Measurements from ENCODE around the gene ZNF692. TPM values are rescaled to one million over a fixed set of nuclear protein-coding genes. Genes with fewer than 3 reads are reported as not detected.

Gene ZNF692
- total RNA-seq, 1 donor from 2014 or later: 41.9 TPM

DNA sequence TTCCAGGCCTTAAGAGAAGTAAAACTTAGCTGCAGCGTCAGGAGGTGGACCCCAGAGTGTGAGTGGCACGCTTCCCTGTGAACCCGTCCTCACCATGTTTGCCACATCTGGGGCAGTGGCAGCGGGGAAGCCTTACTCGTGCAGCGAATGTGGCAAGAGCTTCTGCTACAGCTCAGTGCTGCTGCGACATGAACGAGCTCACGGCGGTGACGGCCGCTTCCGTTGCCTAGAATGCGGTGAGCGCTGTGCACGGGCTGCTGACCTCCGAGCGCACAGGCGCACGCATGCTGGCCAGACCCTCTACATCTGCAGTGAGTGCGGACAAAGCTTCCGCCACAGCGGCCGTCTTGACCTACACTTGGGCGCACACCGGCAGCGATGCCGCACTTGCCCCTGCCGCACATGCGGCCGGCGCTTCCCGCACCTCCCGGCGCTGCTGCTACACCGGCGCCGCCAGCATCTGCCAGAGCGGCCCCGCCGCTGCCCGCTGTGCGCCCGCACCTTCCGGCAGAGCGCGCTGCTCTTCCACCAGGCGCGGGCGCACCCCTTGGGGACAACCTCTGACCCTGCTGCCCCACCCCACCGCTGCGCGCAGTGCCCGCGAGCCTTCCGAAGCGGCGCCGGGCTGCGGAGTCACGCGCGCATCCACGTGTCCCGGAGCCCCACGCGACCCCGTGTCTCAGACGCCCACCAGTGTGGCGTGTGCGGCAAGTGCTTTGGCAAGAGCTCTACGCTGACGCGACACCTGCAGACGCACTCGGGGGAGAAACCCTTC is 11.5 kb downstream of the ZNF692 start:
- Histone ChIP-seq H3K4me3 (no peak overlapping the region), H3K4me1 (peaks cover 6% of the 10 kb centered on the region), H3K27me3 (ENCODE audit: low read depth) (no peaks in the 10 kb centered on the region), H3K36me3 (peaks cover 75% of the 10 kb centered on the region), H3K9me3 (no peaks in the 10 kb centered on the region), H3K27ac (no peak overlapping the region)
- no peak for DNase-seq
- peak in 1 of 2 donors; percentile 14 for ATAC-seq
- intact Hi-C loops (cut with DNase I): no loop called here
- TF ChIP-seq, protein P1, sequence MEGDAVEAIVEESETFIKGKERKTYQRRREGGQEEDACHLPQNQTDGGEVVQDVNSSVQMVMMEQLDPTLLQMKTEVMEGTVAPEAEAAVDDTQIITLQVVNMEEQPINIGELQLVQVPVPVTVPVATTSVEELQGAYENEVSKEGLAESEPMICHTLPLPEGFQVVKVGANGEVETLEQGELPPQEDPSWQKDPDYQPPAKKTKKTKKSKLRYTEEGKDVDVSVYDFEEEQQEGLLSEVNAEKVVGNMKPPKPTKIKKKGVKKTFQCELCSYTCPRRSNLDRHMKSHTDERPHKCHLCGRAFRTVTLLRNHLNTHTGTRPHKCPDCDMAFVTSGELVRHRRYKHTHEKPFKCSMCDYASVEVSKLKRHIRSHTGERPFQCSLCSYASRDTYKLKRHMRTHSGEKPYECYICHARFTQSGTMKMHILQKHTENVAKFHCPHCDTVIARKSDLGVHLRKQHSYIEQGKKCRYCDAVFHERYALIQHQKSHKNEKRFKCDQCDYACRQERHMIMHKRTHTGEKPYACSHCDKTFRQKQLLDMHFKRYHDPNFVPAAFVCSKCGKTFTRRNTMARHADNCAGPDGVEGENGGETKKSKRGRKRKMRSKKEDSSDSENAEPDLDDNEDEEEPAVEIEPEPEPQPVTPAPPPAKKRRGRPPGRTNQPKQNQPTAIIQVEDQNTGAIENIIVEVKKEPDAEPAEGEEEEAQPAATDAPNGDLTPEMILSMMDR (IDR thresholded peaks at IDR 0.05): no peak

DNA sequence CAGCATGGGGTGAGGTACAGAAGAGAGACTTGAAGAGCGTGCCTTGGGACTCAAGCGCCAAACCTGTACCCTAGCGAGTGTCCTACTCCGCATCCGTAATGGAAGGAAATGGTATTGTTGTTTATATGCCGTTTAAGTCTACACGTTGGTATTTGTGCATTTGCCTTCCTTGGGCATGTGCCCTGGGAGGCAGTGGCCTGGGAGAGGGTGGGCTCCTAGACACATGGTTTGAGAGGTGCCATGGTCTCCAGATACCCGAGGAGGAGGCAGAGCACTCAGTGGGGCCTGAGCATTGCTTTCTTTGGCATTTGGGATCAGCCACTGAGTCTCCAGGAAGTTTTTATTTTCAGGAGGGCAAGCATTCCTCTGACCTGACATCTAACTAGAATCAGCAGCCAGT is 14.4 kb downstream of the ZNF692 start:
- H3K36me3 ChIP-seq: peaks cover 58% of the 10 kb centered on the region
- peaks cover 33% of the 10 kb centered on the region for H3K4me1 ChIP-seq
- intact Hi-C loops (cut with DNase I): no loop called here
- H3K9me3 ChIP-seq: no peaks in the 10 kb centered on the region
- TF ChIP-seq, protein P1 (IDR thresholded peaks at IDR 0.05): no peak
- no peaks in the 10 kb centered on the region for H3K27me3 ChIP-seq (ENCODE audit: low read depth)
- ATAC-seq: no peak
- H3K27ac ChIP-seq: no peak overlapping the region
- H3K4me3 ChIP-seq: no peak overlapping the region
- no peak for DNase-seq

DNA sequence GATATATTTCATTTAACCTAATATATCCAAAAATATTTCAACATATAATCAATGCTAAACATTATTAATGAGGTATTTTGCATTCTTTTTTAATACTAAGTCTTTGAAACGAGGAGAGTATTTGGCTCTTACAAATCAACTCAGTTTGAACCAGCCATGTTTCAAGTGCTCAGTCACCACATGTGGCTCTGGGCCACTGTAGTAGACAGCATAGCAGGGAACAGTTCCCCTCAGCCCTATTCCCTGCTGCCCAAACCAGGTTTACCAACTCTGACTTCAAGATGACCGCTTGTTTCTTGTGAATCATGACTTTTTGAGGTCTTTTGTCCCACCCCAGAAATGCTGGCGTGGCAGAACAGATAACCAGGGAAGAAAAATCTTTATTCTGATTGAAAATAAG is 15.2 kb downstream of the ZNF692 start:
- no peak overlapping the region for H3K4me3 ChIP-seq
- H3K27me3 ChIP-seq (ENCODE audit: low read depth): no peaks in the 10 kb centered on the region
- H3K4me1 ChIP-seq: peaks cover 38% of the 10 kb centered on the region
- TF ChIP-seq, protein P1 (IDR thresholded peaks at IDR 0.05): no peak
- intact Hi-C loops (cut with DNase I): no loop called here
- ATAC-seq (no peak), DNase-seq (no peak)
- H3K36me3 ChIP-seq: peaks cover 50% of the 10 kb centered on the region
- no peak overlapping the region for H3K27ac ChIP-seq
- H3K9me3 ChIP-seq: no peaks in the 10 kb centered on the region

DNA sequence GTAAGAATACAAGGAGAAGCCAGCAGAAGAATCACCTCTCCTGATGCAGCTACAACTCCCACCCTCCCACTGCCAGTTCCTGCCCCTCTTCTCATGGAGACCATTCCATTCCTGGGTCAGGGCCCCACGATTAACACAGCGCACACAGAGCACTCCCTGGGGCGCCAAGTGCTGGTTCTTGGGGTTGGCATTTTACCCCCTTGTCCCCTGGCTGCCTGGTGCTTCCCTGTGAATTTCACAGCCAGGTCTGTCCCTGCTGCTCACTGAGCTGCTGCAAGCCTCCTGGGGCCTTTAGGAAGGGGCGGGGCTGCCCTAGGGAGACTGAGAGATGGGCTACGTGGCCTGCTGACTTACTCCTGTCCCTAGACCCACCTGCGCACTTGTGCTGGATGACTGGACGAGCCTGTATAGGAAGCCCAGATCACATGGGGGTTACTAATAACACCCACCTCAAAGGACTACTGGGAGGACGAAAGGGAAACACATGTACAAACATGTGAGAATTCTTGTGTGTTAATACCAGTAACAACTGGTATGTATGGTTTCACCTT is 16.0 kb downstream of the ZNF692 start:
- peak overlapping the region; percentile 31 for H3K27ac ChIP-seq
- no peak for DNase-seq
- H3K9me3 ChIP-seq: no peaks in the 10 kb centered on the region
- intact Hi-C loops (cut with DNase I): no loop called here
- peaks cover 41% of the 10 kb centered on the region for H3K36me3 ChIP-seq
- H3K27me3 ChIP-seq (ENCODE audit: low read depth): no peaks in the 10 kb centered on the region
- no peak overlapping the region for H3K4me3 ChIP-seq
- peaks cover 38% of the 10 kb centered on the region for H3K4me1 ChIP-seq
- TF ChIP-seq, protein P1 (IDR thresholded peaks at IDR 0.05): no peak
- ATAC-seq: no peak

DNA sequence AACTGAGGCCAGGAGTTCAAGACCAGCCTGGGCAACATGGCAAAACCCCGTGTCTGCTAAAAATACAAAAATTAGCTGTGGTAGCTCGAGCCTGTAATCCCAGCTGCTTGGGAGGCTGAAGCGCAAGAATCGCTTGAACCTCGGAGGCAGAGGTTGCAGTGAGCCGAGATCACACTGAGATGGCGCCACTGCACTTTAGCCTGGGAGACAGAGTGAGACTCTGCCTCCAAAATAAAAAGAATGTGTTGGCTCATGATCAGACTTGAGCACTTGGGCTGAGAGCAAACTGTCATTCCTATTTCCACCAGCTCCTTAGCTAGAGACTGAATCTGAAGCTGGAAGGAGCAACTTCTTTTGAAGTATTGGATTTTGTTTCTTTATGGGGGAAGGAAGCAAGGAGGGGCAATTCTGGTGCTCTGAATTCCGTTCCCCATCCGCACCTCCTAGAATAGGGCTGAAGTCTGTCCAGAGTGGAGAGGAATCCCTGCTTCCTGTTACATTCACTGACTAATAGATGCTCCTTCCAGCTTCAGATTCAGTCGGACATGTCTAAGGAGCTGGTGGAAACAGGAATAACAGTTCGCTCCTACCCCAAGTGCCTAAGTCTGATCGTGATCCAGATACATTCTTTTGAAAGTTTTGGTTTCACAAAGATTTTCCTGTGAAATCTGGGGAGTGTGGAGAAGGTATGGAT is 17.0 kb downstream of the ZNF692 start:
- intact Hi-C loops (cut with DNase I): no loop called here
- Histone ChIP-seq H3K27ac (peak overlapping the region; percentile 31), H3K27me3 (ENCODE audit: low read depth) (no peaks in the 10 kb centered on the region), H3K4me3 (no peak overlapping the region), H3K9me3 (no peaks in the 10 kb centered on the region), H3K36me3 (peaks cover 31% of the 10 kb centered on the region), H3K4me1 (peaks cover 46% of the 10 kb centered on the region)
- TF ChIP-seq, protein P1 (IDR thresholded peaks at IDR 0.05): peak; percentile 58
- DNase-seq (peak; percentile 60), ATAC-seq (no peak)

Data from lower lobe of right lung (tissue), 2 donors.